Cardiac fibroblast (primary cell): ENCODE measurements around the gene KITLG.
"Not testable (repeated sequence)": the region's sequence is repeated elsewhere in the genome, so short reads cannot be mapped to it uniquely, and the experiment has no call there.

ENCODE experiments used
- DNase-seq, 2 donors: peaks; one replicate each; pipeline versions ENCODE4 v3.0.0 to v3.0.0-alpha.2; 2010; ENCODE audit warnings: low read depth in 2 of 2
- H3K4me3 ChIP-seq, 2 donors: replicated peaks in 1 of 2; 1 replicate in 1 of 2; 2 replicates in 1 of 2; pipeline ENCODE4 v1.5.1; 2011; ENCODE audit warnings: low read depth in 2 of 2, low read length in 2 of 2, mild to moderate bottlenecking in 2 of 2, moderate library complexity in 1 of 2
- CTCF ChIP-seq: IDR thresholded peaks from one replicate; pipeline ENCODE4 v1.5.1; 2011; ENCODE audit warnings: low read depth, mild to moderate bottlenecking, low read length, inconsistent platforms

Gene KITLG

GRCh38 chr12:88471331-88472045 lies 108.8 kb downstream of the KITLG start:
- no peak overlapping the region for H3K4me3 ChIP-seq
- no peak for TF ChIP-seq CTCF
- peak; percentile 64 to 85 for DNase-seq

DNA sequence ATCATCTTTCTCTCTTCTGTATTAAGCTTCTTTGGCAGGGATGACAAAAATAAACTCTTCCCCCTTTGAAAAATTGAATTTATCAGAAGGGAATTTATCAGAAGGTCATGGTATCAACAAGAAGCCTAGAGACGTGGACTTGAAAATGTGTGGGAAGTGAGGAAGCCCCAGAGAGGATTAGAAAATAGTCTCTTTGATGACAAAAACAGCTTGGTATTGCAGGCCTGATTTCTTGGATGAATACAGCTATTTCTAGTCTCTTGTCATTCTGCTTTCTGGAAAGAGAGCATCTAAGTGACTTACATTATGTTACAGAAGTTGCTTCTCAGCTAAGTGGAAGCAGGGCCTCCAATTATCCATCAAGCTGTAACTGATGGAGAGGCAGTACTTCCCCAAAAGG lies 111.1 kb downstream of the KITLG start:
- no peak for DNase-seq
- TF ChIP-seq CTCF = no peak

GRCh38 chr12:88468581-88468980 lies 111.7 kb downstream of the KITLG start:
- no peak for TF ChIP-seq CTCF
- no peak overlapping the region for H3K4me3 ChIP-seq
- DNase-seq = peak; percentile 15 to 66

More for the DNA sequence above, 111.1 kb downstream of the KITLG start:
- no peak overlapping the region for H3K4me3 ChIP-seq

- H3K4me3 ChIP-seq, DNase-seq: not testable (repeated sequence)
Measured at GRCh38 chr12:88466708-88467107, 113.6 kb downstream of the KITLG start.

DNA sequence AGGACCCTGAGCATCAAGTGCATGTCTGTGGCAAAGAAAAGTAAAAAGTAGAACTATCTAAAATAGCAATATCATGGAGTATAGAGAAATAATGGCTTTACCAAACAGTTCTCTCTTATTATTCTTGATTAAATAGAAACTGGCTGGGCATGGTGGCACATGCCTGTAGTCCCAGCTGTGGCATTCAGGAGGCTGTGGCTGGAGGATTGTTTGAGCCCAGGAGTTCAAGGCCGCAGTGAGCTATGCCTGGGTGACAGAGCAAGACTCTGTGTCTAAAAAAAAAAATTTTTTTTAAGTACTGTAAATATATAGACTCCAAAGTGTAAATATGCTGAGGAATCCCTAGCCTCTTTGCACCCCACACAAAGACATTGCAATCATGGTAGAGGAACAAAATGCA lies 121.9 kb downstream of the KITLG start:
- no peak overlapping the region for H3K4me3 ChIP-seq
- DNase-seq = no peak
- no peak for TF ChIP-seq CTCF

DNA sequence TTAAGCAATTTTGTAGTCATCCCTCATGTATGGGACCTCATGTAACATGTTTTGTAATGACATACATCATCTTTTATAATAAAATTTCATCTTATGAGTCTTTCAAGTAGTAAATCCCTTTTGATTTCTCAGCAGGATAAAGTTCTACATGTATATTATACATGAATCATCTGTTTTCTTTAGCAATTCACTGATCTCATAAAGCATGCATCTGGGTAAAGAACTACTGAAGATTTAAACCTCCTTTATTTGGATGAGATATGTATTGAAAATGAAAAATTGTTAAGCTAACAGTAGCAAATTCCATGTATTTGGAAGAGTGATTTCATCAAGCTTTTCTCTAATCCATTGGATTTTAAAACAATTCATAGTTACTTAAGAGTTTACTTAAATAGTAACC lies 126.9 kb downstream of the KITLG start:
- TF ChIP-seq CTCF = no peak

GRCh38 chr12:88451205-88451604 lies 129.1 kb downstream of the KITLG start:
- TF ChIP-seq CTCF = no peak
- no peak for DNase-seq
- no peak overlapping the region for H3K4me3 ChIP-seq

More for the DNA sequence above, 126.9 kb downstream of the KITLG start:
- peak in 1 of 2 donors; percentile 52 for DNase-seq
- H3K4me3 ChIP-seq = no peak overlapping the region
